OCI-M2 (cell line): Measurements from ENCODE around the gene PAK2.
"Not testable (repeated sequence)": the region's sequence is repeated elsewhere in the genome, so short reads cannot be mapped to it uniquely, and the experiment has no call there.

Experiments
- DNase-seq: peaks from one replicate; lab custom pipeline; 2025; ENCODE audit not compliant: unreplicated experiment; lab: John Stamatoyannopoulos, UW

The PAK2 gene

GRCh38 chr3:196736670-196737374 is 2.8 kb upstream of the PAK2 start:
- DNase-seq = no peak

DNA sequence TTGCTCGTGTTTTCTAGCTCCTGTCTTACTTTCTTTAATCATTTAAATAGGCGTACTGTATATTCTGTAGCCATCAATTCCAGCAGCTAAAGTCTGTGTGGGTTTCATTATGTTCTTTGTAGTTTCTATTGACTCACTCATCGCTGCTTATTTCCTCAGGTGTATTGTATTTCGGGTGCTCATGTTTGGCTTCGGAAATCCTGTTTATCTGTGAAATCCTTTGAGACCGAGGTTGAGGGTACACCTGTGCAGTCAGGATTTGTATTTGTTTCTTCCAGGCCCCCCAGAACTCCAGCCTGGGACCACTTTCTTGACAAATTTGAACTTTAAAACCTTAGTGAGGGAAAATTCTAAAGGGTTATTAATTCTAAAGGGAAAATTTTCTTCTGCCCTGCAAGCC is 2.0 kb upstream of the PAK2 start:
- DNase-seq = no peak

- DNase-seq = no peak
These were observed 1.0 kb downstream of the PAK2 start for GRCh38 chr3:196740481-196741248.

DNA sequence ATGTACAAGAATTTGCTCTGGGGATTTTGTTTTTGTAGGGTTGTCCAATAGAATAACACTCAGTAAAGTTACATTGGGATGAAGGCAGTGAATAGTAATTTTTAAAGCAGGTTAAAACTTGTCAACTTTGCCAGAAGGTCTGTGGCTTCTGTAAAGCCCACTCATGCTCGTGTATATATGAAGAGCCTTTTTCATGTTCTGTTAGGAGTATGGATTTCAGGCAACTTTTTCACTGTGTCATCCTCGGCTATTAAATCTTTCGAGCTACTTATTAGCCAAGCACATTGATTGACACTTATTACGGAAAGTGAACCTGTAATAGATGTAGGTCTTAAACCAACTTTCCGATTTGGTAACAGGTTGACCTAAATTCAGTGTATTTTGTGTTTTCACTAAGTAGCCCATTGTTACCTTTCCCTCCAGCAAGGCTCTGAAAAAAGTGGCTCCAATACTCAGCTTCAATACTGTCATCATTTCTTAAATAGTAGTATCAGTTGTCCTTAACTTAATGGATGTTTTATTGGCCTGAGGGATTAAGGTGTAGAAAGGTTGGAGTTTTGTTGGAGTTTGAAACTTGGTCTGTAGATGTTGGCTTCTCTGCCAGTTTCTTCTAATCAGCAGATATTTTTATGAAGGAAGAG is 1.7 kb downstream of the PAK2 start:
- no peak for DNase-seq

DNA sequence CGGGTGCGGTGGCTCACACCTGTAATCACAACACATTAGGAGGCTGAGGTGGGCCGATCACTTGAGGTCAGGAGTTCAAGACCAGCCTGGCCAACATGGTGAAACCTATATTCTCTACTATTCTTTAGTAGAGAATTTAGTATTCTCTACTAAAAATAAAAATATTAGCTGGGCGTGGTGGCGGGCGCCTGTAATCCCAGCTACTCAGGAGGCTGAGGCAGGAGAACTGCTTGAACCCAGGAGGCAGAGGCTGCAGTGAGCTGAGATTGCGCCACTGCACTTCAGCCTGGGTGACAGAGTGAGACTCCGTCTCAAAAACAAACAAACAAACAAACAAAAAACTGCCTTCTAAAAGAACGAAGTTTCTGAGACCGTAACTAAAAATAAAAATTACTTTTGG is 3.9 kb downstream of the PAK2 start:
- not testable (repeated sequence) for DNase-seq

DNA sequence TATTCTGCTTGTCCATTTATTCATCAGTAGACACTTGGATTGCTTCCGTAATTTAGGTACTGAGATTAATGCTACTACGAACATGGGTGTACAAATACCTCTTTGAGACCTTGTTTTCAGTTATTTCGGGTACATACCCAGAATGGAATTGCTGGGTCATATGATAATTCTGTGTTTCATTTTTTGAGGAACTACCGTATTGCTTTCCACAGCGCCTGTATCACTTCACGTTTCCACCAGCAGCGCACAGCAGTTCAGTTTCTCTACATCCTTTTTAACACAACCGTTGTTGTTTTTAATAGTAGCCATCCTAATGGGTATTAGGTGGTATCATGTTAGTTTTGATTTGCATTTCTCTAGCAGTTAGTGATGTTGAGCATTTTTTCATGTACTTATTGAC is 9.5 kb downstream of the PAK2 start:
- DNase-seq = no peak

GRCh38 chr3:196753201-196753600 is 13.5 kb downstream of the PAK2 start:
- DNase-seq = no peak

- no peak for DNase-seq
These were observed 14.7 kb downstream of the PAK2 start for GRCh38 chr3:196754091-196754981.

GRCh38 chr3:196756732-196757131 is 17.1 kb downstream of the PAK2 start:
- DNase-seq = no peak

DNA sequence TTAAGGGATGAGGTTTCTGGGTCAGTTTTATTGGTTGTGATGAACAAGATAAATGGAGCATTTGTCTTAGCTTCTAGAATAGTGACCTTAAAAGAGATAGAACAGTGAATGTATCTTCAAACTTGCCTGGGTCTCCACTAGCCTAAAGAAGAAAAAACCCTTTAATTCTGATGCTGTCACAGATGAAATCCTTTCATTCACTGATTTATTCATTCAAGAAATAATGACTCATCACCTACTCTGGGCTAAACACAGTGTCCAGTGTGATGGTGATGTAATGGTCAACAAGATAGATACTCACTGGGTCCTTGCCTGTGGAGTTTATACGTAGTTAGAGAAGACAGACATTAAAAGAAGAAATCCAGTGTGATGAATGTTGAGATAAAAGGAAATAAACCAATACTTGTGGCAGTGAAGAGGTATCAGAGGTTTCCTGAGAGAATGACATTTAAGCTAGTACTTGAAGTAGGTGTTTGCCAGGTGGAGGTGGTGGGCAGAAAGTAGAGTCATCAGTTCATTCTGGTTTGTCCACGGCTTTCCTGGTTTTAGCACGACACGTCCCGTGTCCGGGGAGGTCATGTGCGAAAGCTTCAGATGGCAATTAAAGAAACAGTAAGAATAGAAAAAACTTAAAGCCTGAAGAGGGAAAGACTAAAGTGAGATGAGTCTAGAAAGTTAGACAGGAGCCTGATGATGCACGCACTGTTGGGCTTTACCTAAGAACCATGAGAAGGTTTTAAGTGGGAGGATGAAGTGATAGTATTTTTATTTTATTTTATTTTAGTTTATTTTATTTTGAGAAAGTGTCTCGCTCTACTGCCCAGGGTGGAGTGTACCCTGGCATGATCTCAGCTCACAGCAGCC is 18.5 kb downstream of the PAK2 start:
- DNase-seq = no peak

GRCh38 chr3:196763179-196763578 is 23.5 kb downstream of the PAK2 start:
- DNase-seq = no peak

DNA sequence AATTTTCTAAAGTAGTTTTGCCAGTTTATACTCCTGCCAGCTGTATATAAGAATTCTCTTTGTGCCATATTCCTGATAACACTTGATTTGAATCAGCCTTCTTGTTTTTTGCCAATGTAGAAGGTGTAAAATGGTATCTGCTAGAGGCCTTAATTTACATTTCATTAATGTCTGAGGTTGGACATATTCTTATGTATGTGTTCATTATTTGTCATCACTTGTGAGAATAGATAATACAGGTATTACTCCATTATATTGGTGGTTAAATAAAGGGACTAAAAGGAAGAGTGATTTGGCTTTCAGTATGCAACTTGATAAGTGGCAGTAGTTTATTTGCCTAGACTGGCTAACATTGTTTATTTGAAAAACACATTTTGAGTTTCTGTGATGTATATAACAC is 25.8 kb downstream of the PAK2 start:
- no peak for DNase-seq

- DNase-seq = no peak
These were observed 31.4 kb downstream of the PAK2 start for GRCh38 chr3:196771067-196771466.

- DNase-seq = no peak
These were observed 32.4 kb downstream of the PAK2 start for GRCh38 chr3:196772102-196772501.

DNA sequence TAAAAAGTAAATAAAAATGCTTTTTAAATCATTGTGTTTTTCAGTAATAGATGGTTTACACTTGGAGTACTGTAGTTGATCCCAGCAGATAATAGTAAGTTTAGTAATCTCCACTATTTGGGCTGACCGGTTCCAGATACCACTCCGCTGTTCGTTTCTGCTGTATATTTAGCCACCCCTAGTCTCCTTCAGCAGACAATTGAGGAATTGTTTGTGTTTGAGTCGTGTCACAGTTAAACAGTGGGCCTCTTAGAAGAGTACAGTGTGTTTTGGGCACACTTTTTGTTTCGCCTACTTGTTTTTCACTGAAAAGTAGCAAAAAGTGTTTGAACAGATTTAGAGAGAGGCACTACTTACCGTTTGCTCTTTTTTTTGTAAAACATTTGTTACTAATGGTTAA is 33.2 kb downstream of the PAK2 start:
- DNase-seq = no peak

DNA sequence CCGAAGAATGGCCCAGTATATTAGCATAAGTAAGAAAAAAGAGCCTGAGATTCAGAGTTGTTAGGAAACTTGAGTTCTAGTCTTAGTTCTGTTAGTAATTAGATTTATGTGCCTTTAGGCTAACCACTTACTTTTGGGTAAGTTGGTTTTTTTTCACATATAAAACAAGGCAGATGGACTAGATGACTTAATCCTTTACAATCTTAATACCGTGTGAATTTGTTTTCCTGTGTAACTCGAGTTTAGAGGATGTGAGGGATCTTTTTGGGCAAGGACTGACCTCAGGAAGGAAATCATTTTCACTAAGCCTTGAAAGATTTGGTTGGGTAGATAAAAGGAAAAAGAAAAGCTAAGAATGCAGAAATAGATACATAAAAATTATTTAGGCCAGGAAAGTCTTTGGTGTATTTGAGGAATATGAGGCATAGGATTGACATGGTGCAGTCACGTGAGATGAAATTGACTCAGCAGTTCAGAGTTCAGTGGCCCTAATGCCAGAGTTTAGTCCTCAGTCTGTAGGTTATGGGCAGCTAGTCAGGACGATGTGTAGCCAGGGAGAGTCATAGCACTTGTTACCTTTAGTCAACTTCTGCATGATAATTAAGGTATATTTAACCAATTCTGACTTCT is 34.6 kb downstream of the PAK2 start:
- no peak for DNase-seq

DNA sequence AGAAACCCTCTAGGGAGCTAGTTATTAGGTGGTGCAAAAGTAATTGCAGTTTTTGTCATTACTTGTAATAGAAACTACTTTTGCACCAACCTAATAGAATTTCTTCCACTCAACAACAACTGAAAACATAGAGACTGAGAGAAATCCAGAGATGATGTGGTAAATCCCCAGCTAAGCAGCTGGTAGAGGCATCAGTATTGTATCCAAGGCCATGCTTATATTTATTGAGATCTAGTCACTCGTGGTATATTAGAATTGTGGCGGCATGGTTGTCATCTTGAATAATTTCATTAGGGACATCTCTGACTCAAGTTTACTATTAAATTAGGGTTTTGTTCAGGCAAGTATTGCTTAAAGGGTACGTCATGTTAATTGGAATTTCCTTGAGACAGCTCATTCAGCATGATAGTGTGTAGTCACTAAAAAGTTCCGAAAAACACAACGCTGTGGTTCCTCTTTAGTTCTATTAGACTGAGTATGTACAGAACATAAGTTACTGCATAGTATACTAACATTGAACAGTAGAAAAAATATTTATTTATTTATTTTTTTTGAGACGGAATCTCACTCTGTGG is 35.3 kb downstream of the PAK2 start:
- no peak for DNase-seq

GRCh38 chr3:196775938-196776337 is 36.3 kb downstream of the PAK2 start:
- no peak for DNase-seq

DNA sequence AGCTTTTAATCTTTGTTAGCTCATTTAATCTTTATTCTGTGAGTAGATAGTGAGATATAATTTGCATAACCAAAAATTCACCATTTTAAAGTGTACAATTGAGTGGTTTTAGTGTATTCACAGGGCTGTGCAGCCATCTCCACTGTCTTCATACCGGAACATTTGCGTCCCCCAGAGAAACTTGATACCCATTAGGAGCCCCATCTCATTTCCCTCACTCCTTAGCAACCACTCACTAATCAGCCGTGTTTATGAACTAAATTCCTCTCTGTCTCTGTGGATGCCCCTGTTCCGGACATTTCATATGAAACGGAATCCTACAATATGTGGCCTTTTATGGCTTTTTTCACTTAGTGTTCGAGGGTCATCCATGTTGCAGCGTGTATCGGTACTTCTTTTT is 38.2 kb downstream of the PAK2 start:
- DNase-seq = no peak
